Measurements from ENCODE around the gene DUSP1. TPM values are rescaled to one million over a fixed set of nuclear protein-coding genes. Genes with fewer than 3 reads are reported as not detected.
A peak's percentile ranks its signal among the peaks of the same experiment; 100 is the strongest.

Gene DUSP1
- total and polyA plus RNA-seq, 2 of the 4 experiments (the other 2 are of a cell fraction): 304 to 467 TPM

DNA sequence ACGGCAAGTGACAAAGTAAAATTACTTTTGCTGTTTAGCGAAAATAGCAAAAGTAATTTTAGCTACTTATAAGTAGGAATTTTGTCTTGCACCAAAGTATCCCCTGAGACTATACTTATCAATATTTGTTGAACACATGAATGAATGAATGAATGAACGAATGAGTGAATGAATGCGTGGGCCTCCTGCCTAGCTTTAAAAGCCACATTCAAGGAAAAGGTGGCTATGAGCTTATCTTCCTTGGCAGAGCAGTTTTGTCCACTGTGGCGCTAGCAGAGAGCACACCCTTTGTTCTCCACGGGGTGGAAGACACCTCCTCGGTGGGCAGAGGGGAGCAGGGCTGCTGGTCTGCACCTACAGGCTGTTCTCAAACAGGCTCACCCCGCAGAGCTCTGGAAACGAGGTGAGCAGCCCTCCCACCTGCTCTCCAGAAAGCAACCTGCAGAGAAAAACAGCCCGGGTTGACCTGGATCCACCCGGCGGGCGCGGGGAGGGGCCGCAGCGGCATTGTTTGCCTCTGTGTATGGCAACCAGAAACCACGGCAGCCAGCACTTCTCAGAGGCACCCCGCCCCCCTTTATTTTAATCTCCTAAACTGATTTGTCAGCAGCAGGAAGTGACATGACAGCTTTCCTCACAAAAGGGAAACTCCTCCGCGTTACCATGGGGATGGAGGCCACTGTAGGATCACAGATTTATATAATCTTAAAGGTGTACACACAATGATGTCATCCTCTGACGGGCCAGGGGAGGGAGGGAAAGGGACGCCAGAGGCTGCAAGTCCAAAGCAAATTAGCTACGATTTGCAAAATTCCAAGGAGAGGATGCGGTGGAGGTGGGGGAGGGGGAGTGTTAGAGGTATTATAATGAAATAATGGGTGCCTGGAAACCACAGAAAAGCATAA lies 5.9 kb downstream of the DUSP1 start:
- Histone ChIP-seq H3K27ac (ENCODE audit: insufficient read depth, low read length) (peak overlapping the region; percentile 54), H3K18ac (ENCODE audit: low read depth, low read length) (peak overlapping the region; percentile 12; the same call in 1 of the 2 replicates), H3K9me1 (ENCODE audit: insufficient read depth, low read length) (no peaks in the 10 kb centered on the region), H3K4me1 (ENCODE audit: control insufficient read depth, insufficient read depth, low read length) (peaks cover 3% of the 10 kb centered on the region), H3K56ac (ENCODE audit: extremely low read depth, insufficient read depth, low read length) (no peak overlapping the region), H2AK5ac (ENCODE audit: low read depth, low read length) (no peak overlapping the region), H2BK5ac (ENCODE audit: low read depth, low read length, poor library complexity, severe bottlenecking) (peak overlapping the region; percentile 63), H3K4me3 (ENCODE audit: insufficient read depth, low read depth, low read length) (peak overlapping the region; percentile 12), H3K27me3 (ENCODE audit: control insufficient read depth, insufficient read depth, low read length) (no peaks in the 10 kb centered on the region), H3K23ac (ENCODE audit: low read depth, low read length) (no peak overlapping the region), H3K4me2 (ENCODE audit: low read depth, low read length) (peak overlapping the region; percentile 57), H3K4ac (ENCODE audit: low read depth, low read length) (peak overlapping the region; percentile 61), H4K8ac (ENCODE audit: low read depth in 2 of 2, low read length in 2 of 2) (peak overlapping the region in 1 of 2 experiments; percentile 44; a peak in 1 of 4 replicates), H3K9me3 (ENCODE audit: control insufficient read depth, insufficient read depth, low read length) (no peaks in the 10 kb centered on the region), H3K36me3 (ENCODE audit: control insufficient read depth, insufficient read depth, low read length) (peaks cover 26% of the 10 kb centered on the region), H2AFZ (replicated peaks; ENCODE audit: low read length, poor library complexity) (peak overlapping the region; percentile 90), H2AK9ac (replicated peaks; ENCODE audit: low read depth, low read length, poor library complexity) (peak overlapping the region; percentile 84), H2BK15ac (ENCODE audit: low read depth, low read length) (0 out of 3 replicates have a peak overlapping the region, but pooled peaks have one; percentile 9), H4K20me1 (ENCODE audit: insufficient read depth, low read length) (peaks cover 47% of the 10 kb centered on the region), H3K14ac (replicated peaks; ENCODE audit: low read depth, low read length) (no peak overlapping the region), H3K9ac (ENCODE audit: low read depth, low read length) (0 out of 2 replicates have a peak overlapping the region, but pooled peaks have one; percentile 7), H2BK120ac (ENCODE audit: low read depth, low read length) (peak overlapping the region; percentile 58), H3K79me1 (ENCODE audit: low read depth in 1 of 2, low read length in 2 of 2) (peaks cover 0 to 18% of the 10 kb centered on the region in 2 experiments; a peak in 2 of 4 replicates), H2BK20ac (ENCODE audit: low read depth, low read length) (no peak overlapping the region; the same call in 1 of the 2 replicates), H4K91ac (ENCODE audit: insufficient read depth, low read depth, low read length) (peak overlapping the region; percentile 30), H4K5ac (ENCODE audit: low read depth, low read length) (peak overlapping the region; percentile 36)
- dilution Hi-C loops (cut with HindIII; ENCODE audit: low sequenced_read_pairs, unreplicated experiment) (no loop called here), intact Hi-C loops (cut with micrococcal nuclease) (loop anchor here (2.0 to 5.0 kb wide), 2 partner anchors 24 to 33 kb away; no protein-coding TSS in a partner anchor), in situ Hi-C loops (cut with MboI; ENCODE audit: low sequenced_read_pairs) (loop anchor here (5.0 kb wide), 1 partner anchor 48 kb away; no protein-coding TSS in a partner anchor)
- 3% methylated on average over 7 of the region's 24 CpGs; no CpG with 5 or more reads in 1 of the 2 experiments for WGBS, 2 experiments (ENCODE audit: extremely low coverage in 2 of 2, insufficient read length in 1 of 2)
- TF ChIP-seq MAFK (IDR thresholded peaks at IDR 0.05; ENCODE audit: low read depth, low read length) (no peak), SMC3 (IDR thresholded peaks at IDR 0.05; ENCODE audit: low read depth, low read length) (peak; percentile 33; the same call in 1 of the 2 replicates), RFX5 (IDR thresholded peaks at IDR 0.05; ENCODE audit: low read depth, low read length) (no peak), CEBPB (IDR thresholded peaks at IDR 0.05; ENCODE audit: low read depth, low read length) (no peak), MAZ (IDR thresholded peaks at IDR 0.05; ENCODE audit: borderline replicate concordance, low read depth, low read length) (no peak), NFE2L2 (IDR thresholded peaks at IDR 0.05; ENCODE audit: low read depth, low read length) (peak; percentile 78), POLR2A (IDR thresholded peaks at IDR 0.05; ENCODE audit: low read depth, low read length) (no peak), RCOR1 (IDR thresholded peaks at IDR 0.05; ENCODE audit: insufficient replicate concordance, low read length) (no peak), MXI1 (IDR thresholded peaks at IDR 0.05; ENCODE audit: borderline replicate concordance, low read depth, low read length) (no peak), FOS (IDR thresholded peaks at IDR 0.05; ENCODE audit: low read depth, low read length) (peak; percentile 36; the same call in 1 of the 2 replicates)
- peak; percentile 51 for ATAC-seq (ENCODE audit: low read depth)
- no TSS peak for BruUV-seq (replicated peaks)
- peak; percentile 99 for DNase-seq
- CTCF ChIA-PET: interaction anchor here (1.5 kb wide), 1 partner anchor 50 kb away, joined by 6 read pairs; no protein-coding TSS in a partner anchor
- POLR2A ChIA-PET (ENCODE audit: unreplicated experiment): interaction anchor here (0.6 to 2.8 kb wide), 3 partner anchors 50 to 363 kb away, joined by 3 to 13 read pairs (median 6); no protein-coding TSS in a partner anchor
